Mucosa of descending colon (tissue), 3 donors: ENCODE data around the gene ESYT2. TPM values are rescaled to one million over a fixed set of nuclear protein-coding genes. Genes with fewer than 3 reads are reported as not detected.
A peak's percentile ranks its signal among the peaks of the same experiment; 100 is the strongest.

Experiments
- ATAC-seq: fragments of 200-7000 bp; cut with Tn5 transposase; one replicate; pipeline ENCODE4 v1.9.1; 2020; ENCODE audit warnings: mild to moderate bottlenecking, moderate library complexity
- DNase-seq, 3 donors: peaks; one replicate each; pipeline ENCODE4 v3.0.0-alpha.2; 2020
- H3K36me3 ChIP-seq: fragments of 200-600 bp; one replicate; pipeline ENCODE4 v1.8.0; 2021; ENCODE audit warnings: low read depth, mild to moderate bottlenecking
- H3K4me1 ChIP-seq: fragments of 200-600 bp; one replicate; pipeline ENCODE4 v1.8.0; 2021; ENCODE audit warnings: low read depth, mild to moderate bottlenecking
- H3K4me3 ChIP-seq: fragments of 200-600 bp; one replicate; pipeline ENCODE4 v1.8.0; 2021; ENCODE audit warnings: mild to moderate bottlenecking
- H3K9me3 ChIP-seq: fragments of 200-600 bp; one replicate; pipeline ENCODE4 v1.8.0; 2021; ENCODE audit warnings: mild to moderate bottlenecking
- CTCF ChIP-seq: fragments of 200-600 bp; IDR thresholded peaks from one replicate; pipeline ENCODE4 v1.8.0; 2022; ENCODE audit warnings: antibody characterized with exemption, mild to moderate bottlenecking
- intact Hi-C, 2 donors: fragments of 100-400 bp; cut with DNase I in 1 of 2; cut with micrococcal nuclease in 1 of 2; formaldehyde crosslinking; loops; one replicate each; pipeline versions ENCODE4 v1.11.0 to v1.11.1; 2022; cut with DNase I, micrococcal nuclease
- total RNA-seq, 3 donors: library from RNA; stranded (reverse); fragmentation: NEBNext Ultra II Directional in 2 of 3; extraction: Animal tissue kit (Norgen Biotek cat#: 25700) in 2 of 3; gene quantifications; one replicate each; pipeline versions ENCODE4 v1.2.1 to v1.2.4, GENCODE V29; 2021 to 2023
- donor health status: DM: no; HTN: no; CAD: no; lungs with moderate emphysema.
- donor health status: DM: no; HTN: no; CAD: no.
- donor health status: DM: no; HTN: yes; CAD: no.

The ESYT2 gene
- total RNA-seq, 3 donors from 2014 or later = 66.8 to 89.3 (median 69.0) TPM

GRCh38 chr7:158830211-158830723, 958 bp upstream of the ESYT2 start:
- no peaks in the 10 kb centered on the region for H3K36me3 ChIP-seq
- H3K4me1 ChIP-seq = peaks cover 17% of the 10 kb centered on the region
- ATAC-seq = no peak
- TF ChIP-seq CTCF = no peak
- peak overlapping the region; percentile 59 for H3K4me3 ChIP-seq
- intact Hi-C loops = no loop called here
- no peak for DNase-seq
- H3K9me3 ChIP-seq = no peaks in the 10 kb centered on the region

- H3K4me1 ChIP-seq = peaks cover 21% of the 10 kb centered on the region
- H3K9me3 ChIP-seq = no peaks in the 10 kb centered on the region
- no peaks in the 10 kb centered on the region for H3K36me3 ChIP-seq
- H3K4me3 ChIP-seq = peak overlapping the region; percentile 59
- ATAC-seq (peak; percentile 62), DNase-seq (peak in 1 of 3 donors; percentile 58)
- intact Hi-C loops = loop anchor here in 1 of 2 donors (5.0 kb wide), 1 partner anchor 52 kb away; no protein-coding TSS in a partner anchor
- TF ChIP-seq CTCF = no peak
Observed at GRCh38 chr7:158829021-158829341, 328 bp downstream of the ESYT2 start.

- intact Hi-C loops = loop anchor here in 1 of 2 donors (5.0 kb wide), 1 partner anchor 51 kb away; no protein-coding TSS in a partner anchor
- Histone ChIP-seq H3K36me3 (no peaks in the 10 kb centered on the region), H3K9me3 (no peaks in the 10 kb centered on the region), H3K4me1 (peaks cover 21% of the 10 kb centered on the region), H3K4me3 (peak overlapping the region; percentile 59)
- DNase-seq (peak; percentile 65 to 85 (median 80)), ATAC-seq (peak; percentile 40)
- no peak for TF ChIP-seq CTCF
Observed at GRCh38 chr7:158828133-158829020, 932 bp downstream of the ESYT2 start.

- H3K36me3 ChIP-seq = no peaks in the 10 kb centered on the region
- H3K9me3 ChIP-seq = no peaks in the 10 kb centered on the region
- DNase-seq (no peak), ATAC-seq (no peak)
- no peak for TF ChIP-seq CTCF
- peaks cover 21% of the 10 kb centered on the region for H3K4me1 ChIP-seq
- H3K4me3 ChIP-seq = peak overlapping the region; percentile 59
- intact Hi-C loops = loop anchor here in 1 of 2 donors (5.0 kb wide), 1 partner anchor 50 kb away; no protein-coding TSS in a partner anchor
Observed at GRCh38 chr7:158827411-158828132, 1.7 kb downstream of the ESYT2 start.

GRCh38 chr7:158825628-158826289, 3.5 kb downstream of the ESYT2 start:
- intact Hi-C loops = loop anchor here in 1 of 2 donors (5.0 kb wide), 1 partner anchor 48 kb away; no protein-coding TSS in a partner anchor
- no peaks in the 10 kb centered on the region for H3K36me3 ChIP-seq
- ATAC-seq (no peak), DNase-seq (no peak)
- H3K4me1 ChIP-seq = peaks cover 32% of the 10 kb centered on the region
- no peaks in the 10 kb centered on the region for H3K9me3 ChIP-seq
- no peak overlapping the region for H3K4me3 ChIP-seq
- TF ChIP-seq CTCF = no peak
